GM12878 (cell line): ENCODE data around the gene ESRRB.
"Not testable (repeated sequence)": the region's sequence is repeated elsewhere in the genome, so short reads cannot be mapped to it uniquely, and the experiment has no call there.

Experiments used
- ATF7 ChIP-seq: fragments of 450-650 bp; IDR thresholded peaks from 2 replicates; pipeline ENCODE4 v1.6.1; 2016; ENCODE audit warnings: low read depth, mild to moderate bottlenecking
- CTCF ChIP-seq, 3 experiments: IDR thresholded peaks in 2 of 3; conservative IDR thresholded peaks in 1 of 3; 2 replicates each; pipeline ENCODE4 v1.5.1; 2011; ENCODE audit warnings: low read depth in 3 of 3, low read length in 3 of 3, mild to moderate bottlenecking in 3 of 3, control low read depth in 2 of 3, moderate library complexity in 2 of 3, inconsistent platforms in 1 of 3, mixed read lengths in 1 of 3; ENCODE audit not compliant: control insufficient read depth in 2 of 3, insufficient read depth in 1 of 3; ENCODE audit errors: extremely low read depth in 1 of 3
- EGR1 ChIP-seq, 2 experiments: IDR thresholded peaks; 1 replicate in 1 of 2; 2 replicates in 1 of 2; pipeline ENCODE4 v1.6.1; 2011 to 2012; ENCODE audit warnings: low read depth in 2 of 2, low read length in 2 of 2, borderline replicate concordance in 1 of 2, mild to moderate bottlenecking in 1 of 2, moderate library complexity in 1 of 2
- EP300 ChIP-seq, 2 experiments: fragments of 150-350 bp in 1 of 2; IDR thresholded peaks; 2 replicates each; pipeline ENCODE4 v1.6.1; 2011 to 2012; ENCODE audit warnings: low read depth in 2 of 2, low read length in 2 of 2, borderline replicate concordance in 1 of 2, improper control_type of control experiment in 1 of 2, inconsistent platforms in 1 of 2; ENCODE audit not compliant: control insufficient read depth in 1 of 2
- HDAC6 ChIP-seq: fragments of 200-600 bp; sonication (generic); IDR thresholded peaks from one replicate; pipeline ENCODE4 v1.8.0; 2017; ENCODE audit warnings: antibody characterized with exemption; ENCODE audit not compliant: unreplicated experiment
- POLR2A ChIP-seq: IDR thresholded peaks from 2 replicates; pipeline ENCODE4 v1.6.1; 2011; ENCODE audit warnings: low read depth, mild to moderate bottlenecking, low read length
- RELA ChIP-seq: fragments of 450-650 bp; IDR thresholded peaks from 2 replicates; pipeline ENCODE4 v1.8.0; 2014; ENCODE audit warnings: borderline replicate concordance; ENCODE audit not compliant: partially characterized antibody
- SIN3A ChIP-seq: IDR thresholded peaks from 2 replicates; pipeline ENCODE4 v1.6.1; 2012; ENCODE audit warnings: low read depth, low read length, improper control_type of control experiment

DNA sequence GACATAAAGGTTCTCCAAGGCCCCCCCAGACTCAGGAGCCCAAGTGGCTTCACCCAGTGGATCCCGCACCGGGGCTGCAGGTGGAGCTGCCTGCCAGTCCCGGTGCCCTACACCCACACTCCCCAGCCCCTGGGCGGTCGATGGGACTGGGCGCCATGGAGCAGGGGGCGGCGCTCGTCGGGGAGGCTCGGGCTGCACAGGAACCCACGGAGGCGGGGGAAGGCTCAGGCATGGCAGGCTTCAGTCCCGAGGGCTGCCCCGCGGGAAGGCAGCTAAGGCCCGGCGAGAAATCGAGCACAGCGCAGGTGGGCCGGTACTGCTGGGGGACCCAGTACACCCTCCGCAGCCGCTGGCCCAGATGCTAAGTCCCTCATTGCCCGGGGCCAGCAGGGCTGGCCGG is 160.7 kb downstream of the ESRRB start:
- TF ChIP-seq CTCF (IDR thresholded peaks at IDR 0.05 in 2 of 3, conservative IDR thresholded peaks at IDR 0.05 in 1 of 3; ENCODE audit: control insufficient read depth in 2 of 3, extremely low read depth in 1 of 3, insufficient read depth in 1 of 3, low read depth in 3 of 3, low read length in 3 of 3); ATF7; RELA; SIN3A; HDAC6; EP300 (IDR thresholded peaks at IDR 0.05; ENCODE audit: borderline replicate concordance in 1 of 2, control insufficient read depth in 1 of 2, low read depth in 2 of 2, low read length in 2 of 2); POLR2A; EGR1 (IDR thresholded peaks at IDR 0.05; ENCODE audit: borderline replicate concordance in 1 of 2, low read depth in 2 of 2, low read length in 2 of 2): not testable (repeated sequence)
